Fibroblast of mammary gland (primary cell): Measurements from ENCODE around the gene KIF25.

Experiments used
- DNase-seq: peaks from one replicate; pipeline ENCODE4 v3.0.0-alpha.2; 2010; ENCODE audit warnings: low read depth
- H3K4me3 ChIP-seq: 2 replicates; pipeline ENCODE4 v1.5.1; 2011; ENCODE audit warnings: low read depth, mild to moderate bottlenecking, low read length, moderate library complexity; ENCODE audit not compliant: control insufficient read depth
- CTCF ChIP-seq: conservative IDR thresholded peaks from 2 replicates; pipeline ENCODE4 v1.5.1; 2011; ENCODE audit warnings: low read depth, low read length, inconsistent platforms; ENCODE audit not compliant: control insufficient read depth, insufficient read depth

KIF25 gene

GRCh38 chr6:167987396-167988153, 9.9 kb upstream of the KIF25 start:
- TF ChIP-seq CTCF: no peak
- peak; percentile 64 for DNase-seq
- H3K4me3 ChIP-seq: no peak overlapping the region

- TF ChIP-seq CTCF: no peak
- peak; percentile 40 for DNase-seq
- no peak overlapping the region for H3K4me3 ChIP-seq
Measured at GRCh38 chr6:167988154-167988495, 9.3 kb upstream of the KIF25 start.

GRCh38 chr6:167988945-167989841, 8.3 kb upstream of the KIF25 start:
- no peak for TF ChIP-seq CTCF
- DNase-seq: no peak
- H3K4me3 ChIP-seq: no peak overlapping the region

GRCh38 chr6:167990016-167990945, 7.2 kb upstream of the KIF25 start:
- DNase-seq: no peak
- no peak overlapping the region for H3K4me3 ChIP-seq
- TF ChIP-seq CTCF: no peak

GRCh38 chr6:167993169-167993568, 4.3 kb upstream of the KIF25 start:
- no peak overlapping the region for H3K4me3 ChIP-seq
- no peak for TF ChIP-seq CTCF
- no peak for DNase-seq

- no peak overlapping the region for H3K4me3 ChIP-seq
- TF ChIP-seq CTCF: no peak
- no peak for DNase-seq
Measured at GRCh38 chr6:167993831-167994230, 3.6 kb upstream of the KIF25 start.
